ENCODE data around the gene C9orf72. TPM values are rescaled to one million over a fixed set of nuclear protein-coding genes. Genes with fewer than 3 reads are reported as not detected.

C9orf72 gene
- total RNA-seq, 2 donors from 2014 or later = 19.4 to 26.4 TPM

GRCh38 chr9:27518809-27519208, 54.5 kb downstream of the C9orf72 start:
- no peaks in the 10 kb centered on the region for H3K27me3 Mint-ChIP-seq (ENCODE audit: insufficient read depth)
- H3K27ac ChIP-seq (ENCODE audit: low read depth, low read length) = no peak overlapping the region

GRCh38 chr9:27518006-27518405, 55.3 kb downstream of the C9orf72 start:
- Mint-ChIP-seq H3K36me3 (ENCODE audit: low read depth) (no peaks in the 10 kb centered on the region), H3K4me3 (no peak overlapping the region), H3K27me3 (ENCODE audit: insufficient read depth) (no peaks in the 10 kb centered on the region), H3K9me3 (no peaks in the 10 kb centered on the region), H3K27ac (no peak overlapping the region), H3K4me1 (no peaks in the 10 kb centered on the region)
- Histone ChIP-seq H3K4me1 (ENCODE audit: control insufficient read depth, insufficient read depth, low read length) (no peaks in the 10 kb centered on the region), H3K27me3 (ENCODE audit: control insufficient read depth, insufficient read depth, low read length, poor library complexity, severe bottlenecking) (no peaks in the 10 kb centered on the region), H3K27ac (ENCODE audit: low read depth, low read length) (no peak overlapping the region), H3K36me3 (ENCODE audit: control insufficient read depth, insufficient read depth, low read length) (no peaks in the 10 kb centered on the region), H3K9me3 (ENCODE audit: control insufficient read depth, low read length) (no peaks in the 10 kb centered on the region), H3K4me3 (ENCODE audit: low read length) (no peak overlapping the region), H3K9ac (ENCODE audit: extremely low read depth, low read length, poor library complexity, severe bottlenecking) (no peak overlapping the region)
- TF ChIP-seq CTCF (conservative IDR thresholded peaks at IDR 0.05) = no peak
- 88 to 100% methylated on average over 2 of the region's 2 CpGs for WGBS, 2 experiments (ENCODE audit: insufficient coverage in 1 of 2, insufficient read length in 1 of 2)
- DNase-seq = no peak

More at GRCh38 chr9:27518809-27519208, 54.5 kb downstream of the C9orf72 start:
- Histone ChIP-seq H3K36me3 (ENCODE audit: control insufficient read depth, insufficient read depth, low read length) (no peaks in the 10 kb centered on the region), H3K27me3 (ENCODE audit: control insufficient read depth, insufficient read depth, low read length, poor library complexity, severe bottlenecking) (no peaks in the 10 kb centered on the region), H3K4me3 (ENCODE audit: low read length) (no peak overlapping the region), H3K4me1 (ENCODE audit: control insufficient read depth, insufficient read depth, low read length) (no peaks in the 10 kb centered on the region), H3K9ac (ENCODE audit: extremely low read depth, low read length, poor library complexity, severe bottlenecking) (no peak overlapping the region), H3K9me3 (ENCODE audit: control insufficient read depth, low read length) (no peaks in the 10 kb centered on the region)
- no peak for DNase-seq
- TF ChIP-seq CTCF (conservative IDR thresholded peaks at IDR 0.05) = no peak
- Mint-ChIP-seq H3K4me3 (no peak overlapping the region), H3K4me1 (peaks cover 2% of the 10 kb centered on the region), H3K9me3 (no peaks in the 10 kb centered on the region), H3K36me3 (ENCODE audit: low read depth) (no peaks in the 10 kb centered on the region), H3K27ac (no peak overlapping the region)
- WGBS, 2 experiments (ENCODE audit: insufficient coverage in 1 of 2, insufficient read length in 1 of 2) = 93 to 98% methylated on average over 3 to 4 of the region's 4 CpGs

GRCh38 chr9:27514551-27514950, 58.7 kb downstream of the C9orf72 start:
- Histone ChIP-seq H3K27me3 (ENCODE audit: control insufficient read depth, insufficient read depth, low read length, poor library complexity, severe bottlenecking) (no peaks in the 10 kb centered on the region), H3K4me3 (ENCODE audit: low read length) (no peak overlapping the region), H3K27ac (ENCODE audit: low read depth, low read length) (no peak overlapping the region), H3K9ac (ENCODE audit: extremely low read depth, low read length, poor library complexity, severe bottlenecking) (no peak overlapping the region), H3K36me3 (ENCODE audit: control insufficient read depth, insufficient read depth, low read length) (no peaks in the 10 kb centered on the region), H3K4me1 (ENCODE audit: control insufficient read depth, insufficient read depth, low read length) (no peaks in the 10 kb centered on the region), H3K9me3 (ENCODE audit: control insufficient read depth, low read length) (no peaks in the 10 kb centered on the region)
- Mint-ChIP-seq H3K27ac (no peak overlapping the region), H3K9me3 (no peaks in the 10 kb centered on the region), H3K4me1 (no peaks in the 10 kb centered on the region), H3K36me3 (ENCODE audit: low read depth) (no peaks in the 10 kb centered on the region), H3K27me3 (ENCODE audit: insufficient read depth) (no peaks in the 10 kb centered on the region), H3K4me3 (no peak overlapping the region)
- TF ChIP-seq CTCF (conservative IDR thresholded peaks at IDR 0.05) = no peak
- no peak for DNase-seq
- 90 to 93% methylated on average over 2 of the region's 2 CpGs for WGBS, 2 experiments (ENCODE audit: insufficient coverage in 1 of 2, insufficient read length in 1 of 2)
